RWPE1 (cell line): ENCODE results near the gene CLK3.
A peak's percentile ranks its signal among the peaks of the same experiment; 100 is the strongest.
"Not testable (repeated sequence)": the region's sequence is repeated elsewhere in the genome, so short reads cannot be mapped to it uniquely, and the experiment has no call there.

Experiments
- CTCF ChIA-PET: fragments of 350-600 bp; sonication (Branson Sonifier 250); formaldehyde crosslinking; extraction: SDS; loops from one replicate; lab custom pipeline; 2021; lab: Yijun Ruan, JAX
- POLR2A ChIA-PET: fragments of 400-600 bp; formaldehyde crosslinking; extraction: SDS; loops from one replicate; lab custom pipeline; 2020; ENCODE audit warnings: antibody characterized with exemption; ENCODE audit not compliant: low non-redundant PET; lab: Yijun Ruan, JAX
- DNase-seq: peaks from one replicate; pipeline ENCODE4 v3.0.0; 2012; ENCODE audit warnings: low spot score
- H3K27ac ChIP-seq: fragments of 450-650 bp; 2 replicates; pipeline ENCODE4 v1.5.1; 2017
- CTCF ChIP-seq: fragments of 450-650 bp; conservative IDR thresholded peaks from 2 replicates; pipeline ENCODE4 v1.5.1; 2017; ENCODE audit warnings: low read depth, mild to moderate bottlenecking

The CLK3 gene

GRCh38 chr15:74589826-74590225 is 25.8 kb upstream of the CLK3 start:
- ChIA-PET POLR2A (no interaction called here), CTCF (interaction anchor here (0.7 to 1.0 kb wide), 2 partner anchors 123 to 217 kb away, joined by 3 read pairs; no protein-coding TSS in a partner anchor)
- TF ChIP-seq CTCF: no peak
- no peak for DNase-seq
- peak overlapping the region; percentile 87 for H3K27ac ChIP-seq

GRCh38 chr15:74592222-74592621 is 23.4 kb upstream of the CLK3 start:
- ChIA-PET POLR2A (no interaction called here), CTCF (no interaction called here)
- no peak for DNase-seq
- no peak for TF ChIP-seq CTCF
- peak overlapping the region; percentile 2; the same call in 1 of the 2 replicates for H3K27ac ChIP-seq

- POLR2A ChIA-PET: no interaction called here
- H3K27ac ChIP-seq: no peak overlapping the region
- no peak for TF ChIP-seq CTCF
- CTCF ChIA-PET: no interaction called here
- no peak for DNase-seq
Observed at GRCh38 chr15:74593122-74593521, 22.5 kb upstream of the CLK3 start.

GRCh38 chr15:74594455-74594854 is 21.2 kb upstream of the CLK3 start:
- CTCF ChIA-PET: no interaction called here
- TF ChIP-seq CTCF: no peak
- DNase-seq: no peak
- peak overlapping the region; percentile 1; the same call in 1 of the 2 replicates for H3K27ac ChIP-seq
- POLR2A ChIA-PET: no interaction called here

GRCh38 chr15:74595271-74595670 is 20.4 kb upstream of the CLK3 start:
- ChIA-PET POLR2A (no interaction called here), CTCF (no interaction called here)
- TF ChIP-seq CTCF: no peak
- H3K27ac ChIP-seq: peak overlapping the region; percentile 1; the same call in 1 of the 2 replicates
- DNase-seq: no peak

GRCh38 chr15:74596736-74597135 is 18.9 kb upstream of the CLK3 start:
- H3K27ac ChIP-seq, CTCF ChIA-PET, DNase-seq, POLR2A ChIA-PET: not testable (repeated sequence)

- H3K27ac ChIP-seq: peak overlapping the region; percentile 84
- CTCF ChIA-PET, DNase-seq: not testable (repeated sequence)
- POLR2A ChIA-PET: interaction anchor here (0.5 to 1.8 kb wide), 2 partner anchors 9 to 136 kb away, joined by 3 to 21 read pairs; no protein-coding TSS in a partner anchor
Observed at GRCh38 chr15:74597146-74597705, 18.4 kb upstream of the CLK3 start.
